PFSK-1 (cell line): Measurements from ENCODE around the gene MIB2.

Source experiments
- FOXP2 ChIP-seq: optimal IDR thresholded peaks from 2 replicates; pipeline ENCODE3; 2011; ENCODE audit warnings: borderline replicate concordance, control low read depth, inconsistent platforms; ENCODE audit not compliant: insufficient read depth; ENCODE audit errors: extremely low read length, extremely low read depth
- POLR2AphosphoS5 ChIP-seq: IDR thresholded peaks from 2 replicates; pipeline ENCODE4 v1.6.1; 2012; ENCODE audit warnings: low read depth, mild to moderate bottlenecking, control low read depth, low read length, moderate library complexity
- SIN3A ChIP-seq: IDR thresholded peaks from 2 replicates; pipeline ENCODE4 v1.6.1; 2012; ENCODE audit warnings: mild to moderate bottlenecking, low read length, moderate library complexity, borderline replicate concordance; ENCODE audit not compliant: insufficient read depth
- TAF1 ChIP-seq: IDR thresholded peaks from 2 replicates; pipeline ENCODE4 v1.6.1; 2012; ENCODE audit warnings: low read length, control low read depth, borderline replicate concordance; ENCODE audit not compliant: insufficient read depth
- TF ChIP-seq, protein P1 (sequence below), 2 experiments: IDR thresholded peaks; 2 replicates each; pipeline versions ENCODE4 v1.6.1 to v1.8.0; 2011 to 2012; ENCODE audit warnings: low read depth in 2 of 2, low read length in 2 of 2, control low read depth in 1 of 2, inconsistent platforms in 1 of 2, mild to moderate bottlenecking in 1 of 2, moderate library complexity in 1 of 2; ENCODE audit not compliant: insufficient read depth in 1 of 2

The MIB2 gene

DNA sequence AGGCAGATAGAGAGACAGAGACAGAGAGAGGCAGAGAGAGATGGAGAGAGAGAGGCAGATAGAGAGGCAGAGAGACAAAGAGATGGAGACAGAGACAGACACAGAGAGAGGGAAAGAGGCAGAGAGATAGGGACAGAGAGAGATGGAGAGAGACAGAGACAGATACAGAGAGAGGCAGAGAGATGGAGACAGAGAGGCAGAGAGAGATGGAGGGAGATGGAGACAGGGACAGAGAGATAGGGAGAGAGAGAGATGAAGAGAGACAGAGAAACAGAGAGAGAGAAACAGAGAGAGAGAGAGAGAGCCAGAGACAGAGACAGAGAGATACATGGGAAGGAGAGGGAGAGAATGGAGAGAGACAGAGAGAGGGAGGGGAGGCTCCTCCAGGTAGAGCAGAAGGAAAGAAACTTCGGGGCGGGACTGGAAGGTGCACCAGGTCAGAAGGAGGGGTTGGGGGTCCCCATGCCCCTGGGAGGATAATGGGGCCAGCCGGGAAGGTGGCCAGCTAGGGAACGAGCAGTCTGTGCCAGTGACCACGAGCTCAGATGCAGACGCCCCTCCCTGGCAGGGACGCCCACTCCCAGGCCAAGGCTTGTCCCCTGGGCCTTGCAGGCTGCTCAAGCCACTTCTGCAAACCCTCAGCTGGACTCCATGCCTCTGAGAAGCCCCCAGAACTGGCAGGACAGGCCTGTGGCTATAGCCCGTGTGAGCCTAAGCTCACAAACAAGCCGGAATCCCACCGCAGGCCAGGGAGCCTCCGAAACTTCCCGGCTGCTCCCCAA, 18.6 kb upstream of the MIB2 start:
- TF ChIP-seq POLR2AphosphoS5 (no peak), SIN3A (no peak), TAF1 (no peak), FOXP2 (no peak)
- TF ChIP-seq, protein P1, sequence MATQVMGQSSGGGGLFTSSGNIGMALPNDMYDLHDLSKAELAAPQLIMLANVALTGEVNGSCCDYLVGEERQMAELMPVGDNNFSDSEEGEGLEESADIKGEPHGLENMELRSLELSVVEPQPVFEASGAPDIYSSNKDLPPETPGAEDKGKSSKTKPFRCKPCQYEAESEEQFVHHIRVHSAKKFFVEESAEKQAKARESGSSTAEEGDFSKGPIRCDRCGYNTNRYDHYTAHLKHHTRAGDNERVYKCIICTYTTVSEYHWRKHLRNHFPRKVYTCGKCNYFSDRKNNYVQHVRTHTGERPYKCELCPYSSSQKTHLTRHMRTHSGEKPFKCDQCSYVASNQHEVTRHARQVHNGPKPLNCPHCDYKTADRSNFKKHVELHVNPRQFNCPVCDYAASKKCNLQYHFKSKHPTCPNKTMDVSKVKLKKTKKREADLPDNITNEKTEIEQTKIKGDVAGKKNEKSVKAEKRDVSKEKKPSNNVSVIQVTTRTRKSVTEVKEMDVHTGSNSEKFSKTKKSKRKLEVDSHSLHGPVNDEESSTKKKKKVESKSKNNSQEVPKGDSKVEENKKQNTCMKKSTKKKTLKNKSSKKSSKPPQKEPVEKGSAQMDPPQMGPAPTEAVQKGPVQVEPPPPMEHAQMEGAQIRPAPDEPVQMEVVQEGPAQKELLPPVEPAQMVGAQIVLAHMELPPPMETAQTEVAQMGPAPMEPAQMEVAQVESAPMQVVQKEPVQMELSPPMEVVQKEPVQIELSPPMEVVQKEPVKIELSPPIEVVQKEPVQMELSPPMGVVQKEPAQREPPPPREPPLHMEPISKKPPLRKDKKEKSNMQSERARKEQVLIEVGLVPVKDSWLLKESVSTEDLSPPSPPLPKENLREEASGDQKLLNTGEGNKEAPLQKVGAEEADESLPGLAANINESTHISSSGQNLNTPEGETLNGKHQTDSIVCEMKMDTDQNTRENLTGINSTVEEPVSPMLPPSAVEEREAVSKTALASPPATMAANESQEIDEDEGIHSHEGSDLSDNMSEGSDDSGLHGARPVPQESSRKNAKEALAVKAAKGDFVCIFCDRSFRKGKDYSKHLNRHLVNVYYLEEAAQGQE (IDR thresholded peaks at IDR 0.05; ENCODE audit: insufficient read depth in 1 of 2, low read depth in 2 of 2, low read length in 2 of 2): no peak

DNA sequence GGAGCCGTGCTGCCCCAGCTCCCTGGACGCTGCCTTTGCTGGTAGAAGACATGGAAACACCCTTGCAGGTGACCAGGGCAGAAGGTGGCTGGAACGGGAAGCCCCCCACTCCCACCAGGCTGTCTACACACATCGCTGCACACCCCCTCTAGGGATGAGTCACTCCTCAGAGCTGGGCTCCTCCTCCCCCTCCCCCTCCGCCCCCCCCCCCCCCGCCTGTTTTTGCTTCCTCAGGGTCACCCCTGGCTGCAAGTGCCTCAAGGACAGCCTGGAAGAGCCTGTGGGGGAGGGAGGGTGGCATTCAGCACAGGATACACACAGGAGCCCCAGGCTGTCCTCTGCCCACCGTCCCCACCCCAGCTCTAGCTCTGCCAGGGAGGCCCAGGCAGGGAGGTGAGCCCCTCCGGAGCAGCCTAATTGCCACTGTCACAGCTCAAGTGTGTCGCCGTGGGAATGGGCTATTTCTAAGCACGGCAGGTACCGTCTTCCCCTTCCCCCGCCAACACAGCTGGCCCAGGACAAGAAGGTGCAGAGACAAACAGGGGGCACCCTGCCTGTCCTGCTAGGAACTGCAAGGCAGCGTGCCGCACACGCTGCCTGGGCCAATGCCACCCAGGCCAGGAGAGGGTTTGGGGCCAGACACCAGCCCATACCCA, 17.9 kb upstream of the MIB2 start:
- TF ChIP-seq POLR2AphosphoS5 (no peak), SIN3A (no peak), FOXP2 (no peak), TAF1 (no peak)
- TF ChIP-seq, protein P1 (IDR thresholded peaks at IDR 0.05; ENCODE audit: insufficient read depth in 1 of 2, low read depth in 2 of 2, low read length in 2 of 2): no peak

DNA sequence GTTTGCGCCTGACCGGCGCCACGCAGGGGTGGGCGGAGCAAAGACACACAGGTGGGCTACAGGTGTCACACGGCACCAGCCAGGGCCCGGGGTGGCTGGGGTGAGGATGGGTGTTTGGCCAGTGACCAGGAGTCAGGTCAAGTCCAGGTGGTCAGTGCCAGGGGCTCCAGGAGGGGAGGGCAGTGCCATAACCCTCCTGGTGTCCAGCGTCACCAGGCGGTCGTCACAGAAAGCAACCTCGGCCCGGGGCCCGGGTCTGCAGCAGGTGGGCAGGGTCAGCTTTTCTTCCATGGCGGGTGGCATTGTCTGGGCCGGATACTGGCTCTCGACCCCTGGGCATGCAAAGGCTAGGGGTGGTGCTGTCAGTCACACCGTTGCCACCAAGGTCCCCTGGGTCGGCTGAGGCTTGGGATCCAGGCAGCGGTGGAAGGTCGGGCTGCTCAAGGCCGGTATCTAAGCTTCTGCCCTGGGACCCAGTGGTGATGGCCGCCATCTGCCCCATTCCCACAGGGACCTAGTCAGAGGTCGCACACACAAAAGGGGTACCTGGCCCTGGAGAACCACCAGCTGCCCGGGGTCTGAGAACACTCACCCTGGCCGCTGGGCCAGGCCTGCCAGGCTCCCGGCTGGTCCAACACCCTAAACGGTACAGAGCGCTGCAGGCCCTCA, 17.1 kb upstream of the MIB2 start:
- TF ChIP-seq TAF1: no peak
- no peak for TF ChIP-seq SIN3A
- TF ChIP-seq FOXP2: no peak
- no peak for TF ChIP-seq POLR2AphosphoS5

DNA sequence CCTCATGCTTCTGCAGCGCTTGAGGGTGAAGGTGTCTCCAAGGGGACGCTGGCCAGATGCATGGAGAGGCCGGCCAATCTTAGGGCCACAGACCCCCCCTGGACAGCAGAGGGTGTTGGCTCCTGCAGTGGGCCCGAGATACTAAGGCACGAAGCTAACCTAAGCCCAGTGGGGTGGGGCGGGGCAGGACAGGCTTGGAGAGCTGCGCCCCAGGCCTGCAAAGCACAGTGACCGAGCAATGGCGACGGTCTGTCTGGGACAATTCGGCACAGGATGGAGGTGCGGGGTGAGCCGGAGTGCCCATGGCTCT, 16.6 kb upstream of the MIB2 start:
- TF ChIP-seq TAF1: no peak
- no peak for TF ChIP-seq FOXP2
- TF ChIP-seq, protein P1 (IDR thresholded peaks at IDR 0.05; ENCODE audit: insufficient read depth in 1 of 2, low read depth in 2 of 2, low read length in 2 of 2): no peak
- TF ChIP-seq SIN3A: no peak
- no peak for TF ChIP-seq POLR2AphosphoS5

DNA sequence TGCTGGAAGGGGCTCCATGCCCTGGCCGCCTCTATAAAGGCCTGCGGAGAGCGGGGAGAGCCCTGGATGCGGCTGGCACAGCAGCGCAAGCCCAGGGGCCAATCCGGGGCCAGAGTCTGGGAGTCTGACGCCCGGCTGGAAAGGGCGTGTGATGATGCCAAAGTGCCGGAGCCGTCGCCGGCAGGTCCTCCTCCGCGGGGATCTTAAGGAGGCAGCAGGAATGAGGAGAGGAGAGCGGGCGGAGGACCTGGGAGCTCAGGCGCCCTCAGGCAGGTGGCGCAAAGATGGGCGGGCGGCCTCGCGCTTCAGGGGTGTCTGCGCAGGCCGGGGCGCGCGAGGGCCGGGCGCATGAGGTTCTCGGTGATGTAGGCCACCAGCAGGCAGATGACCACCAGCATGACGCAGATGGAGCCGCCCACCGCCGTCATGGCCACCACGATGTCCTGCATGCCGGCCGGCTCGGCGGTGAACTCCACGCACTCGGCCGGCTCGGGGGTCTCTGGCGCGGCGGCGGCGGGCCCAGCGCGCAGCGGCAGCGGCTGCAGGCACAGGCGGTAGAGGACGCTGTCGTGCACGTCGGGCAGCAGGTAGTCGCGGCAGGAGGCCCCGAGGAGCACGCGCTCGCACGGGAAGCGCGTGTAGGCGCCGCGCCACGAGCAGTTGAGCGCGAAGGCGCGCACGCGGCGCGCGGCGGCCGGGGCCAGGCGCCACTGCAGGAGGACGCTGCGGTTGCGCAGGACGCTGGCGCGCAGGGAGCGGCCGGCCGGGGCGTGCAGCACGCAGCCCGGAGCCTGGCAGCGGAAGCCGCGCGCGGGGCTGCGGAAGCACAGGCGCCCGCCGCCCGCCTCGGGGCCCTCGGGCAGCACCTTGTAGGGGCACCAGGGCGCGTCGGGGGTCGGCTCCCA, 16.0 kb upstream of the MIB2 start:
- TF ChIP-seq FOXP2 (peak; percentile 37), TAF1 (no peak)
